ENCODE results near the gene SLC2A8. TPM values are rescaled to one million over a fixed set of nuclear protein-coding genes. Genes with fewer than 3 reads are reported as not detected.

Gene SLC2A8
- polyA plus RNA-seq, 1 donor, result 13.1 TPM

GRCh38 chr9:127402401-127403090, 5.6 kb downstream of the SLC2A8 start:
- DNase-seq (ENCODE audit: low read depth), result no peak

DNA sequence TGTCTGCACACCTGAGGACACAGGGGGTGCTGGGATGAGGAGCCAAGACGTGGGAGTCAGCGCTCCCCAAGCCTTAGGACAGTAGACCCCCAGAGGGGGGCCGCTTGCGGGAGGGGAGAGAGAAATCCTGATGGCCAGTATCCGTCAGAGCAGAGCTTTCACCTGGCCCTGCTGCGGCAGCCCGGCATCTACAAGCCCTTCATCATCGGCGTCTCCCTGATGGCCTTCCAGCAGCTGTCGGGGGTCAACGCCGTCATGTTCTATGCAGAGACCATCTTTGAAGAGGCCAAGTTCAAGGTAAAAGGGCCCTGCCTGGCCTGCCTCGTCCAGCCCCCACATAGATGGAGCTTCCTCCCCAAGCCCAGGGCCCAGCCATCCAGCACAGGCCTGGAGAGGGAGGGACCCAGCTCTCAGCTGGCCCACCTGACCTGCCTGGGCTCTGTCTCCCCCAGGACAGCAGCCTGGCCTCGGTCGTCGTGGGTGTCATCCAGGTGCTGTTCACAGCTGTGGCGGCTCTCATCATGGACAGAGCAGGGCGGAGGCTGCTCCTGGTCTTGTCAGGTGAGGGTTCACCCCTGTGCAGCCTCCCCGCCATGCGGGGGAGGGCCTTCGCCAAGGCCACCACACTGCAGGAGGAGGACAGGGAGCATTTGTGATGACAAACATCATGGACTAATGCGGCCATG, 6.7 kb downstream of the SLC2A8 start:
- DNase-seq (ENCODE audit: low read depth), result no peak

- no peak for DNase-seq (ENCODE audit: low read depth)
Observed at GRCh38 chr9:127404631-127405030, 7.7 kb downstream of the SLC2A8 start.

GRCh38 chr9:127405344-127406125, 8.6 kb downstream of the SLC2A8 start:
- DNase-seq (ENCODE audit: low read depth), result no peak

DNA sequence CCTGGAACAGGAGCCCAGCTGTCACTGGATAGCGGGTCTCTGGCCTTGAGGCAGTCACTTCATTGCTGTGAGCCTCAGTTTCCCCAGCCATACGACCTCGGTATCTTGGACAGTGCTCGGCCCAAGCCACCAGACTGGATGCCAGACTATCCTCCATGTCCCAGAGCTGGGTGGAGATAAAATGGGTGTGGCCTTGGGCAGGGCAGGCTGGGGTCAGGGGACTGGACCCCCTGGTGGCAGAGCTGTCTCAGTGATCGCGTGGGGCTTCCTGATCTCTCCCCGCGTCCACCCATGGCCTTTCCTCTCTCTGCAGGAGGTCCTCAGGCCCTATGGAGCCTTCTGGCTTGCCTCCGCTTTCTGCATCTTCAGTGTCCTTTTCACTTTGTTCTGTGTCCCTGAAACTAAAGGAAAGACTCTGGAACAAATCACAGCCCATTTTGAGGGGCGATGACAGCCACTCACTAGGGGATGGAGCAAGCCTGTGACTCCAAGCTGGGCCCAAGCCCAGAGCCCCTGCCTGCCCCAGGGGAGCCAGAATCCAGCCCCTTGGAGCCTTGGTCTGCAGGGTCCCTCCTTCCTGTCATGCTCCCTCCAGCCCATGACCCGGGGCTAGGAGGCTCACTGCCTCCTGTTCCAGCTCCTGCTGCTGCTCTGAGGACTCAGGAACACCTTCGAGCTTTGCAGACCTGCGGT, 10.0 kb downstream of the SLC2A8 start:
- DNase-seq (ENCODE audit: low read depth), result no peak

- DNase-seq (ENCODE audit: low read depth), result no peak
Observed at GRCh38 chr9:127407492-127407843, 10.5 kb downstream of the SLC2A8 start.

- no peak for DNase-seq (ENCODE audit: low read depth)
Observed at GRCh38 chr9:127411122-127411521, 14.2 kb downstream of the SLC2A8 start.

DNA sequence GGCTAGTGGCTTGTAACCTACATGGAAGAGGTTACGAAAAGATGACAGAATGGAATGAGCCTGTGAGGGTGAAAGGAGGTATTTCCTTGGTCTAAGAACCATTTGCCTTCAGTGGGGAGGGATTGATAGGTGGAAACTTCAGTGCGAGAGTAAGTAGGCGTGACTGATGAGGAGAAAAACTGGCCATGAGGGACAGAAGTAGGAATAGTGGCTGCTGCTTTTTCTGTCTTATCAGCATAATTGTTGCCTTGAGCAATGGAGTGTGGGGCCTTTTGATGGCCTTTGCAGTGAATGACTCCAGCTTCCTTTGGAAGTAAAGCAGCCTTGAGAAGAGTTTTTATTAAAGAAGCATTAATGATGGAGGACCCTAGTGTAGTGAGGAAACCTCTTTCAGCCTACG, 18.2 kb downstream of the SLC2A8 start:
- DNase-seq (ENCODE audit: low read depth), result no peak

DNA sequence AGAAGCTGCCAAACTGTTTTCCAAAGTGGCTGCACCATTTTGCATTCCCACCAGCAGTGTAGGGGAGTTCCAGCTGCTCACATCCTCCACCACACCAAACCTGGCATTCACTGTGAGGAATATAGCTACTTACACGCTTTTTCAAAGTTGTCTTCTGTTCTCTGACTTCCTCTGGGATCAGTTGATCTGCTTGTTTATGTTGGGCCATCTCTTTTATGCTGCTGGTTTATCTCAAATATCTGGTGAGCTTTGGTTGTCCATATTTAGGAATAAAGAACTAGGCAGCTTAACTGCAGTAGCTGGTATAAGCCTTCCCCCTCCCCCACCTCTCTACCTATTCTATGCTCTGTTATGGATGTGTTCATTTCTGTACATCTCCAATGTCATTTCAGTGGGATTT, 18.7 kb downstream of the SLC2A8 start:
- DNase-seq (ENCODE audit: low read depth), result no peak

GRCh38 chr9:127417131-127418036, 20.4 kb downstream of the SLC2A8 start:
- DNase-seq (ENCODE audit: low read depth), result no peak

- DNase-seq (ENCODE audit: low read depth), result no peak
Observed at GRCh38 chr9:127418037-127418471, 21.1 kb downstream of the SLC2A8 start.

DNA sequence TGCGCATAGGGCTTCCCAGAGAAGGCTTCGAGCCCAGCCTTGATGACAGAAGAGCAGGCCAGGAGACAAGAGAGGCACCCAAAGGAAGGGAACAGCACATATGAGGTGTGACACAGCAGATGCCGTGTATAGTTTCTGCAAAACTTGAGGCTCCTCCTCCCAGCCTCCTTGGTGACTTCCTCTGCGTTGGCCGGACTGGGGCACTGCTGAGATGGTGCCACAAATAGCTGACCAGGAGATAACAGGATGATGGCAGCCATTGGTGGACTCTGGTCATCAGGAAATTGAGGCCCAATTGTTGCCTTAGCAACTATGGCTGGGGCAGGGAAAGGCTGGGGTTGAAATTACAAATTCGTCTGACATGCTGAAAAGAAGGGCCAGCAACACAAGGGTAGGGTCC, 22.4 kb downstream of the SLC2A8 start:
- no peak for DNase-seq (ENCODE audit: low read depth)

- DNase-seq (ENCODE audit: low read depth), result no peak
Observed at GRCh38 chr9:127421057-127421456, 24.1 kb downstream of the SLC2A8 start.

- DNase-seq (ENCODE audit: low read depth), result no peak
Observed at GRCh38 chr9:127422133-127422782, 25.3 kb downstream of the SLC2A8 start.

DNA sequence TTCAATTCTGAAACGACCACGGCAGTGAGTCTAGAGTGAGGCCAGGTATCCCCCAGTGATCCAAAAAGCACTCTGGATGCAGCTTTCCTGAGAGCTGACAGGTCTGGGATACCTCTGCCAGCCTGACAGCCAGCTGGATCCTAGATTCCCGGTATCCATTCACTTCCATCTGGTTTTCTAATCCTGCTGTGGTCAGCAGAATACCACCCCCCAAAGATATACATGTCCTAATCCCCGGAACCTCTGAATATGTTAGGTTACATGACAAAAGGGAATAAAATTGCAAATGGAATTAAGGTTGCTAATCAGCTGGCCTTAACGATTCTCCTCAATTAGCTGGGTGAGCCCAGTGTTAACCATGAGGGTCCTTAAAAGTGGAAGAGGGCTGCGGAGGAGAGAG, 25.8 kb downstream of the SLC2A8 start:
- DNase-seq (ENCODE audit: low read depth), result no peak

DNA sequence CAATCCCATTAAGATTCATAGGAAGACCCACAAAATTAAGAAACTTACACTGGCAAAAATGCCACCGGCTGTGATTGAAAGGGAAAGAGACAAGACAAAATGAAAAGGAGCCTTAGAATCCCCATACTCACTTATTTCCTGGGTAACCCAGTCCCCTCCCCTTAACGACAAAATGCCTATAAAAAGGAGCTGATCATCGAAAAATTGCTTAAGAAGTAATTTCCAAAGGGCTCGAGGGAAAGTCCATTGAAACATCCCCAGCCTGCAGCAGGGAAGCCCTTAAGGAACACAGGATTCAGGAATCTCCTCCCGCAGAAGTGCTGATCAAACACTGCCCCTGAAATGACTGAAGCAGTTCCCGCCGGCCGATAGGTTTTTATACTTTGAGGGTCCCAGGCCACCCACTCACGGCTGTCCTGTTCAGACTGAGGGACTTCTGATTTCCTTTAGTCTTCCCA, 26.5 kb downstream of the SLC2A8 start:
- no peak for DNase-seq (ENCODE audit: low read depth)

DNA sequence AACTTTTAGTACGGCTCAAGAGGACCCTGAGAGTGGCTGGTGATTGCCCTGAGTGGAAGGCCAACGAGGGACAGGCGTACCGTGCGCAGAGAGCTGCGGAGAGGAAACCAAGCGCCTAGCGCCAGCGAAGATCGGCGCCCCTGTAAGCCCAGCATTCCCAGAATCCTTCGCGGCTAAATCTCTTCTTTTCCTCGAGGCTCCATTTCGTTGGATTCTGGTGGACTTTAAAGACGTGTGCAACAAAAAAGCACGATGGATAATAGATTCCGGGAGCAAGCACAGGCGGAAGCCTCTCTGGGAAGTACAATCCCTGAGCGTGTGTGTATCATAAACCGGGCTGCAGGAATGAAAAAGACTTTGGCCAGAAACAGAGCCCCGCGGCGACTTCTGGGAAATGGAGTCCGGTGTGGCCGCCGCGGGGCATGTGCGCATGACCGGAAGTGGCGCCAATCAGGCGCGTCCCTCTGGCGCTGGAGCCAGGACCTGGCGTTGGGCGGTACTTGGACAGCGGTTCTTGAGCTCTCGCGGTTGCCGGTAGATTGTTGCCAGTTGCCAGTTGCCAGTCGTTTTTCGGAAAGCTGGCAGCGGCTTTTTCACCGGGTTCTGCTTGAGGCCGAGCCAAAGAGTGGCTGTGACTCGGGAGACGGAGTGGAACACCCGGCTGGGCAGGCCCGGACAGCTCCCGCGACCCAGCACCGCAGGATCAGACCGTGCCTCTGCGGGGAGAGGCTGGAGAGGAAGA, 27.1 kb downstream of the SLC2A8 start, which contains the start of gene ZNF79:
Gene ZNF79, plus strand, starts transcription at position 449 of the 742 bp plus-strand sequence. CDS start 406 bp downstream, outside the sequence.
- peak; percentile 84 for DNase-seq (ENCODE audit: low read depth)

GRCh38 chr9:127424676-127424999, 27.7 kb downstream of the SLC2A8 start:
- DNase-seq (ENCODE audit: low read depth), result no peak

DNA sequence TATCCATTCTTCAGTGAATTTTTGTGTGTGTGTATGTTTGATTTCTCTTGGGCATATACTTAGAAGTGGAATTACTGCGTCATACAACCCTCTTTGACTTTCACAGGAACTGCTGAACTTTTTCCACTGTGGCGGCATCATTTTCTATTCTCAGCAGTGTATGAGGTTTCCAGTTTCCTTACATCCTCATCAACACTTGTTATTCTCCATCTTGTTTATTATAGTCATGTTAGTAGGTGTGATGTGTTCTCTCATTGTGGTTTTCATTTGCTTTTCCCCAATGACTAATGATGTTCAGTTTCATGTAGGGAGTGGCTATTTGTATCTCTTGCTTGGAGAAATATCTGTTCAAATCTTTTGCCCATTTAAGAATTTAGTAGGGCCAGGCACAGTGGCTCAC, 29.8 kb downstream of the SLC2A8 start:
- no peak for DNase-seq (ENCODE audit: low read depth)

- DNase-seq (ENCODE audit: low read depth), result no peak
Observed at GRCh38 chr9:127428348-127428747, 31.4 kb downstream of the SLC2A8 start.

Measured in forelimb muscle (tissue), 1 donor.